ENCODE measurements around the gene CDC40.

DNA sequence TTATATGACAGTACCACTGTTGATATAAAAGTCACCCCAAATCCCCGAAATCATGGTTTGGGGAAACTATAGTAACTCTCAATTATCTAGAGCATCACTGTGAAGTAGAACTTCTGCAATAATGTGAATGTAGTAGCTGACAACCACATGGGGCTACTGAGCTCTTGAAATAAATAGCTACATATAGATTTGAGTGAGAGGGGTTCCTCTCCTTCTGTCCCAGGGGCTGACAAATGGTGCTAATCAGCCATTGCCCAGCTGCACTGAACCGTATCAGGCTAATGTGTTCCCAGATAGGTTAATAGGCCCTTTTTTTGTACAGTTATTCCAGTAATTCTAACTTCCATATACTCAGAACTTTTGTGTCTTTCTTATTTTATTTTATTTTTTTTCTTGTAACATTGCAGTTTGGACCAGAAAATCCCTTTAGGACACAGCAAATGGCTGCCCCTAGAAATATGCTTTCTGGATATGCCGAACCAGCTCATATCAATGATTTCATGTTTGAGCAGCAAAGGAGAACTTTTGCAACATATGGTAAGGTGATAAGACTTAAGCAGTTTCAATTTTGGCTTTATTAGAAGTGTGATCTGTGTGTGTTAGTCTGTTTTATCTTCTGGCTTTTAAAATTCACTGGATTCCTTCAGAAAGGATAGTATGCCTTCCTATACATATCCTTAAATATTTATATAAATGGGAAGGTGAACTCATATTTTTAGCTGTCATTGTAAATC, 21.1 kb downstream of the CDC40 start:
- TF ChIP-seq POLR2A (IDR thresholded peaks at IDR 0.05; ENCODE audit: low read length): no peak
- no peak for TF ChIP-seq GATA1 (IDR thresholded peaks at IDR 0.05; ENCODE audit: low read depth, low read length)

Data from erythroblast (primary cell).